Fibroblast of skin of right quadriceps (primary cell): ENCODE measurements around the gene AKR7A2.
"Not testable (repeated sequence)": the region's sequence is repeated elsewhere in the genome, so short reads cannot be mapped to it uniquely, and the experiment has no call there.

Source experiments
- DNase-seq: peaks from one replicate; pipeline ENCODE4 v3.0.0-alpha.2; 2013

Gene AKR7A2

GRCh38 chr1:19294638-19295037 is 17.3 kb downstream of the AKR7A2 start:
- no peak for DNase-seq

GRCh38 chr1:19289244-19289643 is 22.7 kb downstream of the AKR7A2 start:
- DNase-seq, result no peak

GRCh38 chr1:19288324-19289241 is 23.4 kb downstream of the AKR7A2 start, which contains the start of gene AKR7A3:
TSS of gene AKR7A3 (minus strand) at chr1:19288770. CDS start at chr1:19288709, 61 bp downstream.
- DNase-seq, result not testable (repeated sequence)

- no peak for DNase-seq
Measured at GRCh38 chr1:19287436-19288185, 24.3 kb downstream of the AKR7A2 start.

GRCh38 chr1:19285807-19286206 is 26.1 kb downstream of the AKR7A2 start:
- not testable (repeated sequence) for DNase-seq

GRCh38 chr1:19285366-19285765 is 26.6 kb downstream of the AKR7A2 start:
- not testable (repeated sequence) for DNase-seq

GRCh38 chr1:19284881-19285280 is 27.1 kb downstream of the AKR7A2 start:
- DNase-seq, result no peak

GRCh38 chr1:19283891-19284290 is 28.1 kb downstream of the AKR7A2 start:
- no peak for DNase-seq

- DNase-seq, result no peak
Measured at GRCh38 chr1:19274636-19275035, 37.3 kb downstream of the AKR7A2 start.

GRCh38 chr1:19273844-19274531 is 38.0 kb downstream of the AKR7A2 start:
- DNase-seq, result not testable (repeated sequence)

- DNase-seq, result no peak
Measured at GRCh38 chr1:19273106-19273843, 38.7 kb downstream of the AKR7A2 start.

GRCh38 chr1:19272064-19272463 is 39.9 kb downstream of the AKR7A2 start:
- no peak for DNase-seq

GRCh38 chr1:19270343-19270730 is 41.6 kb downstream of the AKR7A2 start:
- DNase-seq, result not testable (repeated sequence)

GRCh38 chr1:19269427-19270342 is 42.3 kb downstream of the AKR7A2 start:
- DNase-seq, result not testable (repeated sequence)

- DNase-seq, result no peak
Measured at GRCh38 chr1:19268445-19268844, 43.5 kb downstream of the AKR7A2 start.

GRCh38 chr1:19262744-19263143 is 49.2 kb downstream of the AKR7A2 start:
- no peak for DNase-seq

GRCh38 chr1:19262047-19262446 is 49.9 kb downstream of the AKR7A2 start:
- no peak for DNase-seq

GRCh38 chr1:19260211-19261138 is 51.5 kb downstream of the AKR7A2 start:
- DNase-seq, result peak; percentile 73

- no peak for DNase-seq
Measured at GRCh38 chr1:19258353-19258752, 53.6 kb downstream of the AKR7A2 start.
